DOHH2 (cell line): Measurements from ENCODE around the gene PKP4.

Source experiments
- EZH2phosphoT487 ChIP-seq: fragments of 200-600 bp; sonication (generic); IDR thresholded peaks from 2 replicates; pipeline ENCODE4 v1.6.1; 2017; ENCODE audit warnings: borderline replicate concordance, mild to moderate bottlenecking, antibody characterized with exemption, low read length, moderate library complexity, mixed read lengths
- TF ChIP-seq, protein P1 (sequence below): fragments of 200-600 bp; sonication (generic); IDR thresholded peaks from one replicate; pipeline ENCODE4 v1.5.1; 2014; ENCODE audit warnings: antibody characterized with exemption, mild to moderate bottlenecking, low read depth, low read length; ENCODE audit not compliant: poor library complexity, severe bottlenecking

- TF ChIP-seq, protein P1, sequence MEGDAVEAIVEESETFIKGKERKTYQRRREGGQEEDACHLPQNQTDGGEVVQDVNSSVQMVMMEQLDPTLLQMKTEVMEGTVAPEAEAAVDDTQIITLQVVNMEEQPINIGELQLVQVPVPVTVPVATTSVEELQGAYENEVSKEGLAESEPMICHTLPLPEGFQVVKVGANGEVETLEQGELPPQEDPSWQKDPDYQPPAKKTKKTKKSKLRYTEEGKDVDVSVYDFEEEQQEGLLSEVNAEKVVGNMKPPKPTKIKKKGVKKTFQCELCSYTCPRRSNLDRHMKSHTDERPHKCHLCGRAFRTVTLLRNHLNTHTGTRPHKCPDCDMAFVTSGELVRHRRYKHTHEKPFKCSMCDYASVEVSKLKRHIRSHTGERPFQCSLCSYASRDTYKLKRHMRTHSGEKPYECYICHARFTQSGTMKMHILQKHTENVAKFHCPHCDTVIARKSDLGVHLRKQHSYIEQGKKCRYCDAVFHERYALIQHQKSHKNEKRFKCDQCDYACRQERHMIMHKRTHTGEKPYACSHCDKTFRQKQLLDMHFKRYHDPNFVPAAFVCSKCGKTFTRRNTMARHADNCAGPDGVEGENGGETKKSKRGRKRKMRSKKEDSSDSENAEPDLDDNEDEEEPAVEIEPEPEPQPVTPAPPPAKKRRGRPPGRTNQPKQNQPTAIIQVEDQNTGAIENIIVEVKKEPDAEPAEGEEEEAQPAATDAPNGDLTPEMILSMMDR: no peak
- TF ChIP-seq EZH2phosphoT487: no peak
Measured at GRCh38 chr2:158650646-158651357, 194.1 kb downstream of the PKP4 start.
